ENCODE measurements around the gene GPHN. TPM values are rescaled to one million over a fixed set of nuclear protein-coding genes. Genes with fewer than 3 reads are reported as not detected.

Gene GPHN
- total and polyA plus RNA-seq, 8 donors = 15.7 to 98.7 (median 35.7) TPM

GRCh38 chr14:66959437-66960050 lies 451.6 kb downstream of the GPHN start:
- TF ChIP-seq CTCF (IDR thresholded peaks at IDR 0.05) = no peak
- TF ChIP-seq POLR2AphosphoS5 (IDR thresholded peaks at IDR 0.05) = no peak
- TF ChIP-seq POLR2A (IDR thresholded peaks at IDR 0.05) = no peak
- no peak for TF ChIP-seq EP300 (IDR thresholded peaks at IDR 0.05)
- Histone ChIP-seq H3K27me3 (no peaks in the 10 kb centered on the region), H3K36me3 (peaks cover 0 to 29% (median 24%) of the 10 kb centered on the region in 4 donors), H3K27ac (no peak overlapping the region), H3K4me1 (no peaks in the 10 kb centered on the region), H3K4me3 (no peak overlapping the region), H3K9me3 (peaks cover 0 to 31% (median 17%) of the 10 kb centered on the region in 4 donors)
- no peak for DNase-seq
- intact Hi-C loops (cut with DNase I; ENCODE audit: low total_unique reads) = no loop called here
- WGBS, 5 donors = 79 to 97% (median 87%) methylated on average over 3 of the region's 3 CpGs

- DNase-seq = no peak
- intact Hi-C loops (cut with DNase I; ENCODE audit: low total_unique reads) = no loop called here
- Histone ChIP-seq H3K4me3 (no peak overlapping the region), H3K9me3 (no peaks in the 10 kb centered on the region), H3K27me3 (no peaks in the 10 kb centered on the region), H3K4me1 (no peaks in the 10 kb centered on the region), H3K36me3 (peaks cover 4 to 19% (median 14%) of the 10 kb centered on the region in 4 donors), H3K27ac (no peak overlapping the region)
- TF ChIP-seq POLR2A (IDR thresholded peaks at IDR 0.05) (no peak), CTCF (IDR thresholded peaks at IDR 0.05) (no peak), POLR2AphosphoS5 (IDR thresholded peaks at IDR 0.05) (no peak), EP300 (IDR thresholded peaks at IDR 0.05) (no peak)
Observed at GRCh38 chr14:66965831-66966230, 457.9 kb downstream of the GPHN start.

GRCh38 chr14:66972469-66972868 lies 464.5 kb downstream of the GPHN start:
- H3K4me1 ChIP-seq = no peaks in the 10 kb centered on the region
- no peak overlapping the region for H3K4me3 ChIP-seq
- TF ChIP-seq EP300 (IDR thresholded peaks at IDR 0.05) (no peak), POLR2AphosphoS5 (IDR thresholded peaks at IDR 0.05) (no peak), POLR2A (IDR thresholded peaks at IDR 0.05) (no peak), CTCF (IDR thresholded peaks at IDR 0.05) (no peak)
- 94 to 100% (median 98%) methylated on average over 1 of the region's 1 CpG for WGBS, 5 donors
- intact Hi-C loops (cut with DNase I; ENCODE audit: low total_unique reads) = no loop called here
- peaks cover 0 to 6% (median 0%) of the 10 kb centered on the region in 4 donors for H3K36me3 ChIP-seq
- H3K9me3 ChIP-seq = no peaks in the 10 kb centered on the region
- H3K27ac ChIP-seq = no peak overlapping the region
- DNase-seq = no peak
- no peaks in the 10 kb centered on the region for H3K27me3 ChIP-seq

GRCh38 chr14:66974397-66975025 lies 466.6 kb downstream of the GPHN start:
- no peak for TF ChIP-seq POLR2AphosphoS5 (IDR thresholded peaks at IDR 0.05)
- no peak for TF ChIP-seq EP300 (IDR thresholded peaks at IDR 0.05)
- TF ChIP-seq CTCF (IDR thresholded peaks at IDR 0.05) = no peak
- no peak for TF ChIP-seq POLR2A (IDR thresholded peaks at IDR 0.05)
- Histone ChIP-seq H3K4me1 (no peaks in the 10 kb centered on the region), H3K9me3 (no peaks in the 10 kb centered on the region), H3K27me3 (no peaks in the 10 kb centered on the region), H3K36me3 (peaks cover 0 to 6% (median 0%) of the 10 kb centered on the region in 4 donors), H3K27ac (no peak overlapping the region), H3K4me3 (no peak overlapping the region)
- no peak for DNase-seq
- intact Hi-C loops (cut with DNase I; ENCODE audit: low total_unique reads) = no loop called here
